Measurements from ENCODE around the gene TNPO3. TPM values are rescaled to one million over a fixed set of nuclear protein-coding genes. Genes with fewer than 3 reads are reported as not detected.

The TNPO3 gene
- total RNA-seq (2014; rRNA removed; shearing (Covaris generic); ENCODE audit: low replicate concordance), result 54.0 and 57.0 TPM in 2 replicates

- Histone ChIP-seq H2AFZ (ENCODE audit: low read length) (peak within 1 kb of the TSS; percentile 68), H3K9ac (ENCODE audit: low read length) (peak within 1 kb of the TSS; percentile 94), H3K4me3 (ENCODE audit: low read length) (peak within 1 kb of the TSS; percentile 73), H3K36me3 (ENCODE audit: insufficient read depth, low read length) (peaks cover 10% of the 10 kb centered on the region; the same call in 1 of the 2 replicates), H3K27ac (ENCODE audit: low read length) (peak within 1 kb of the TSS; percentile 91), H4K20me1 (ENCODE audit: insufficient read depth, low read depth, low read length) (peaks cover 14% of the 10 kb centered on the region), H3K4me2 (ENCODE audit: low read depth, low read length, poor library complexity, severe bottlenecking) (peak within 1 kb of the TSS; percentile 78), H3K9me2 (replicated peaks; ENCODE audit: insufficient read depth, low read length) (no peaks in the 10 kb centered on the region), H3K9me3 (ENCODE audit: low read length) (no peaks in the 10 kb centered on the region), H3K79me2 (ENCODE audit: low read length) (peaks cover 48% of the 10 kb centered on the region), H3K4me1 (ENCODE audit: low read length) (peaks cover 42% of the 10 kb centered on the region), H3K27me3 (ENCODE audit: low read length) (no peaks in the 10 kb centered on the region)
- DNase-seq, result peak; percentile 98
These were observed at the start of gene TNPO3 for GRCh38 chr7:129054438-129055293. Gene TNPO3, minus strand, starts transcription at chr7:129055111. Its CDS starts 341 bp downstream, at chr7:129054770.

GRCh38 chr7:129103561-129104324, 48.8 kb upstream of the TNPO3 start:
- no peaks in the 10 kb centered on the region for H4K20me1 ChIP-seq (ENCODE audit: insufficient read depth, low read depth, low read length)
- H3K36me3 ChIP-seq (ENCODE audit: insufficient read depth, low read length), result no peaks in the 10 kb centered on the region
- no peaks in the 10 kb centered on the region for H3K79me2 ChIP-seq (ENCODE audit: low read length)
- H3K9me2 ChIP-seq (replicated peaks; ENCODE audit: insufficient read depth, low read length), result no peaks in the 10 kb centered on the region
- H3K4me1 ChIP-seq (ENCODE audit: low read length), result peaks cover 14% of the 10 kb centered on the region
- no peak overlapping the region for H3K4me2 ChIP-seq (ENCODE audit: low read depth, low read length, poor library complexity, severe bottlenecking)
- DNase-seq, result no peak
- H2AFZ ChIP-seq (ENCODE audit: low read length), result no peak overlapping the region
- H3K27ac ChIP-seq (ENCODE audit: low read length), result no peak overlapping the region
- no peaks in the 10 kb centered on the region for H3K27me3 ChIP-seq (ENCODE audit: low read length)
- no peak overlapping the region for H3K9ac ChIP-seq (ENCODE audit: low read length)
- H3K4me3 ChIP-seq (ENCODE audit: low read length), result no peak overlapping the region
- no peaks in the 10 kb centered on the region for H3K9me3 ChIP-seq (ENCODE audit: low read length)

GRCh38 chr7:129101746-129102145, 46.8 kb upstream of the TNPO3 start:
- Histone ChIP-seq H3K9me3 (ENCODE audit: low read length) (no peaks in the 10 kb centered on the region), H3K79me2 (ENCODE audit: low read length) (no peaks in the 10 kb centered on the region), H2AFZ (ENCODE audit: low read length) (no peak overlapping the region), H3K27me3 (ENCODE audit: low read length) (no peaks in the 10 kb centered on the region), H3K4me2 (ENCODE audit: low read depth, low read length, poor library complexity, severe bottlenecking) (no peak overlapping the region), H3K27ac (ENCODE audit: low read length) (no peak overlapping the region), H3K4me1 (ENCODE audit: low read length) (peaks cover 28% of the 10 kb centered on the region), H4K20me1 (ENCODE audit: insufficient read depth, low read depth, low read length) (no peaks in the 10 kb centered on the region), H3K9ac (ENCODE audit: low read length) (no peak overlapping the region), H3K36me3 (ENCODE audit: insufficient read depth, low read length) (no peaks in the 10 kb centered on the region), H3K9me2 (replicated peaks; ENCODE audit: insufficient read depth, low read length) (no peaks in the 10 kb centered on the region), H3K4me3 (ENCODE audit: low read length) (no peak overlapping the region)
- no peak for DNase-seq

GRCh38 chr7:129100827-129101166, 45.9 kb upstream of the TNPO3 start:
- Histone ChIP-seq H4K20me1 (ENCODE audit: insufficient read depth, low read depth, low read length) (no peaks in the 10 kb centered on the region), H3K4me2 (ENCODE audit: low read depth, low read length, poor library complexity, severe bottlenecking) (no peak overlapping the region)

GRCh38 chr7:129098409-129099084, 43.6 kb upstream of the TNPO3 start:
- peaks cover 37% of the 10 kb centered on the region for H3K4me1 ChIP-seq (ENCODE audit: low read length)
- DNase-seq, result no peak
- no peak overlapping the region for H3K4me2 ChIP-seq (ENCODE audit: low read depth, low read length, poor library complexity, severe bottlenecking)
- H3K4me3 ChIP-seq (ENCODE audit: low read length), result no peak overlapping the region
- no peaks in the 10 kb centered on the region for H3K27me3 ChIP-seq (ENCODE audit: low read length)
- H4K20me1 ChIP-seq (ENCODE audit: insufficient read depth, low read depth, low read length), result no peaks in the 10 kb centered on the region
- no peaks in the 10 kb centered on the region for H3K9me3 ChIP-seq (ENCODE audit: low read length)
- no peak overlapping the region for H2AFZ ChIP-seq (ENCODE audit: low read length)
- H3K9me2 ChIP-seq (replicated peaks; ENCODE audit: insufficient read depth, low read length), result no peaks in the 10 kb centered on the region
- H3K9ac ChIP-seq (ENCODE audit: low read length), result no peak overlapping the region
- H3K79me2 ChIP-seq (ENCODE audit: low read length), result no peaks in the 10 kb centered on the region
- no peaks in the 10 kb centered on the region for H3K36me3 ChIP-seq (ENCODE audit: insufficient read depth, low read length)
- H3K27ac ChIP-seq (ENCODE audit: low read length), result no peak overlapping the region

More at GRCh38 chr7:129100827-129101166, 45.9 kb upstream of the TNPO3 start:
- H3K36me3 ChIP-seq (ENCODE audit: insufficient read depth, low read length), result no peaks in the 10 kb centered on the region
- no peak overlapping the region for H2AFZ ChIP-seq (ENCODE audit: low read length)
- no peaks in the 10 kb centered on the region for H3K79me2 ChIP-seq (ENCODE audit: low read length)
- H3K9me2 ChIP-seq (replicated peaks; ENCODE audit: insufficient read depth, low read length), result no peaks in the 10 kb centered on the region
- DNase-seq, result no peak
- H3K4me3 ChIP-seq (ENCODE audit: low read length), result no peak overlapping the region
- no peak overlapping the region for H3K9ac ChIP-seq (ENCODE audit: low read length)
- H3K27me3 ChIP-seq (ENCODE audit: low read length), result no peaks in the 10 kb centered on the region
- peaks cover 28% of the 10 kb centered on the region for H3K4me1 ChIP-seq (ENCODE audit: low read length)
- H3K27ac ChIP-seq (ENCODE audit: low read length), result no peak overlapping the region
- no peaks in the 10 kb centered on the region for H3K9me3 ChIP-seq (ENCODE audit: low read length)

- Histone ChIP-seq H3K4me2 (ENCODE audit: low read depth, low read length, poor library complexity, severe bottlenecking) (peak overlapping the region; percentile 14), H3K4me3 (ENCODE audit: low read length) (no peak overlapping the region), H4K20me1 (ENCODE audit: insufficient read depth, low read depth, low read length) (no peaks in the 10 kb centered on the region), H3K36me3 (ENCODE audit: insufficient read depth, low read length) (no peaks in the 10 kb centered on the region), H2AFZ (ENCODE audit: low read length) (peak overlapping the region; percentile 39; the same call in 1 of the 2 replicates), H3K27me3 (ENCODE audit: low read length) (no peaks in the 10 kb centered on the region), H3K27ac (ENCODE audit: low read length) (no peak overlapping the region), H3K9ac (ENCODE audit: low read length) (no peak overlapping the region), H3K79me2 (ENCODE audit: low read length) (no peaks in the 10 kb centered on the region), H3K9me3 (ENCODE audit: low read length) (no peaks in the 10 kb centered on the region), H3K9me2 (replicated peaks; ENCODE audit: insufficient read depth, low read length) (no peaks in the 10 kb centered on the region), H3K4me1 (ENCODE audit: low read length) (peaks cover 27% of the 10 kb centered on the region)
- peak; percentile 71 for DNase-seq
These were observed 40.3 kb upstream of the TNPO3 start for GRCh38 chr7:129095258-129095657.

- Histone ChIP-seq H3K4me3 (ENCODE audit: low read length) (no peak overlapping the region), H3K4me2 (ENCODE audit: low read depth, low read length, poor library complexity, severe bottlenecking) (no peak overlapping the region), H3K27me3 (ENCODE audit: low read length) (no peaks in the 10 kb centered on the region), H3K36me3 (ENCODE audit: insufficient read depth, low read length) (no peaks in the 10 kb centered on the region), H4K20me1 (ENCODE audit: insufficient read depth, low read depth, low read length) (no peaks in the 10 kb centered on the region), H2AFZ (ENCODE audit: low read length) (no peak overlapping the region), H3K4me1 (ENCODE audit: low read length) (peaks cover 27% of the 10 kb centered on the region), H3K79me2 (ENCODE audit: low read length) (no peaks in the 10 kb centered on the region), H3K9me3 (ENCODE audit: low read length) (no peaks in the 10 kb centered on the region), H3K27ac (ENCODE audit: low read length) (no peak overlapping the region), H3K9ac (ENCODE audit: low read length) (no peak overlapping the region), H3K9me2 (replicated peaks; ENCODE audit: insufficient read depth, low read length) (no peaks in the 10 kb centered on the region)
- no peak for DNase-seq
These were observed 39.6 kb upstream of the TNPO3 start for GRCh38 chr7:129094501-129094900.
